HG02678 (cell line): ENCODE data around the gene TMEM82.

Experiments
- ATAC-seq: cut with Tn5 transposase; IDR thresholded peaks from one replicate; pipeline ENCODE4 v1.9.1; 2021; ENCODE audit warnings: mild to moderate bottlenecking, moderate library complexity; ENCODE audit not compliant: unreplicated experiment

The TMEM82 gene

GRCh38 chr1:15735304-15736037, 6.8 kb upstream of the TMEM82 start:
- no peak for ATAC-seq

GRCh38 chr1:15736038-15736891, 6.0 kb upstream of the TMEM82 start, which contains the start of gene SLC25A34:
TSS of gene SLC25A34 (plus strand) at chr1:15736258. CDS start at chr1:15736486, 228 bp downstream.
- ATAC-seq, result no peak

- no peak for ATAC-seq
These were observed 5.4 kb upstream of the TMEM82 start for GRCh38 chr1:15736892-15737261.

- ATAC-seq, result no peak
These were observed 4.7 kb upstream of the TMEM82 start for GRCh38 chr1:15737324-15738319.

GRCh38 chr1:15738416-15739113, 3.7 kb upstream of the TMEM82 start:
- no peak for ATAC-seq

GRCh38 chr1:15739259-15739658, 3.0 kb upstream of the TMEM82 start:
- no peak for ATAC-seq

- ATAC-seq, result no peak
These were observed 2.6 kb upstream of the TMEM82 start for GRCh38 chr1:15739745-15740144.

- no peak for ATAC-seq
These were observed 1.1 kb upstream of the TMEM82 start for GRCh38 chr1:15740924-15741850.

- ATAC-seq, result no peak
These were observed 1.9 kb downstream of the TMEM82 start for GRCh38 chr1:15744122-15744679.

GRCh38 chr1:15747378-15747777, 5.1 kb downstream of the TMEM82 start:
- ATAC-seq, result no peak

GRCh38 chr1:15748264-15748663, 6.0 kb downstream of the TMEM82 start:
- no peak for ATAC-seq

- ATAC-seq, result no peak
These were observed 6.5 kb downstream of the TMEM82 start for GRCh38 chr1:15748690-15749398.

- ATAC-seq, result no peak
These were observed 7.3 kb downstream of the TMEM82 start for GRCh38 chr1:15749399-15750291.

- ATAC-seq, result no peak
These were observed 8.6 kb downstream of the TMEM82 start for GRCh38 chr1:15750924-15751323.

- ATAC-seq, result no peak
These were observed 9.4 kb downstream of the TMEM82 start for GRCh38 chr1:15751717-15752116.

GRCh38 chr1:15753776-15754175, 11.5 kb downstream of the TMEM82 start:
- no peak for ATAC-seq

- ATAC-seq, result no peak
These were observed 12.8 kb downstream of the TMEM82 start for GRCh38 chr1:15755021-15755645.
